Fibroblast of peridontal ligament (primary cell): ENCODE measurements around the gene ADAM12.

Experiments
- DNase-seq: peaks from one replicate; pipeline ENCODE4 v3.0.0-alpha.2; 2010; ENCODE audit errors: extremely low read depth

Gene ADAM12

DNA sequence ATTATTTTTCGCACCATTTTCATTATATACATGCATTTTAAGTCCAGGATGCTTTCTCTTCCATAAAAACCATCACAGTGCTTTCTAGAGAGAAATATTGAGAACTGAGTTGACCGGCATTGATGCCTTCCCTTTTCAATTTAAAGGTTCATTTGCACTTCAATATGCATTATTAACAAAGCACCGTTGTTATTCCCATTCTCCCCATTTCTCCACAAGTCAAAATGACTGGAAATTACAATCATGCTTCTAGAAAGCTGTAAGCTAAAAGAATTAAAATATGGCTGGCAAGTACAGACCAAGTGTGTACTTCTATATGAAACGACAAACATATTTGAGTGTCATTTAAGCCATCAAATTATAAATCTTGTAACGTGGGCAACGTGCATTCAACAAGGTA is 272.4 kb downstream of the ADAM12 start:
- no peak for DNase-seq

DNA sequence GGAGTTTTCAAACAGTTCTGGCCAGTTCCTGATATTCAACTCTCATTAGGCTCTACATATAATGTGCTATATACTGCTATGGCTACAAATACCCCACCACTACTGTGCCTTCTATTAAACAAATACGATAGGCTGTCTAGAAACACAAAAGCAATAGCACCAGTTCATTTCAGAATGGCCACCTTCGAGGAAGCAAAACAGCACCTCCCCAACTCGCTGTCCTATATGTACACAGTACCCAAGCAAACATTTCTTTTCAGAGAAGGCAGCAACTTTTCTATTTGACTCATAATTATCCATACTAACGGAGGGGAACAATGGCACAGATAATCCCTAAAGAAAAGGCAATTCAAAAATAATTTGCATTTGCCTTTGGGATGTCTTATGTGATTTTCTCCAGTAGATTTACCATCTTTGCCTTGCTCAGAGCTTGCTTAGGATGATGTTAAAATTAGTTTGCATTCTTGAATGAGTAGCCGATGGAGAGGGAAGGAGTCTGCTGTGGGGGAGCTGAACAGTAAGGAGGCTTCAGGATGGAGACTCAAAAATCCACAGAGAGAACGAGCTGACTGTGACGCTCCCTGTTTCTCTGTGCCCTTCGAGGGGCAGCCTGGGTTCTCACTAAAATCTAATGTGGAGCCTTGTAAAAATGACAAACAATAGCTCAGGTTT is 273.3 kb downstream of the ADAM12 start:
- no peak for DNase-seq

DNA sequence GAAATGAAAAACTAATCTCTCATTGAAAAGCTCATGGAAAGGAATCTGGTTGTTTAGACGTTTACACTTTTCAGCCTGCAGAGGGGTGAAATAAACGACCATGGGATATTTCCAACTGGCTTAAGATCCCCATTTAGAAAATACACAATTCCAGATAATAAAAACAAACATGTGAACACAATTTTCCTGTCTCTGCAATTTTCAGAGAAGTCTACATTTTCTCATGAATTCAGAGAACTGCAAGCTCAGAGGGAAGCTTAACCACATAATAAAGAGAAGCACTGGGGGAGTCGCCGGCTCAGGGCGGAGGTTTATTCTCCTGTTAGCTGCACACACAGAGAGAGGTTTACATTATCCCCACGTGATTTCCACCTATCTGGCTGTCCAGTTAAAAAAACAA is 276.8 kb downstream of the ADAM12 start:
- DNase-seq, result no peak

DNA sequence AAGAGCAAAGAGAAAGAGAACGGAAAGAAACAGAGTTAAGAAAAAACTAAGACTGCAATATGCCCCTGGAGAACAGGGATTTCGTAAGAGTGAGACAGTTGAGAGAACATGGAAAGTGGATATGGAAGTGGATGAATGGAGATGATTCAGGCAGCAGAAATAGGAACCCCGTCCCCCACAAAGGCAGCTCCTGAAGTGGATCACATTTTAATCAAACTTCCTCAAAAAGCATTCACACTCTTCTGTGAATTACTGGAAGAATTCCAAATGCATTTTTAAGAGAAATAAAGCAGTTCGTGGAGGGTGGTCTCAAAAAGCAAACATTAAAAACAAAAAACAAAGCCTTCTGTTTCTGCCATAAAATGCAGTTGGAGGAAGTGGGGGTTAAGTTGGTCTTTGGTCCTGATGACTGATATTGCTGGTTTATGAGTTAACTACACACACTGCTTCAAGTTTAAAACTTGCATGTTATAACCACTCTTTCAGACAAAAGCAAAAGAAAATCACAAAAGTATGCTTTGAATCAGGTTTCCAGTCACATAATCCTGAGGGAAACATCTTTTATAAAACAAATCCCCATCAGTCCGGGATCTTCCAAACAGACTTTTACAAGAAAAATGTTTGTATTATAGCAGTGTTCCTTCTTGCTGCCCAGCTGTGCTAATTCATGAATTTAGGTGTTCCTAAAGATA is 277.6 kb downstream of the ADAM12 start:
- DNase-seq, result peak; percentile 85

DNA sequence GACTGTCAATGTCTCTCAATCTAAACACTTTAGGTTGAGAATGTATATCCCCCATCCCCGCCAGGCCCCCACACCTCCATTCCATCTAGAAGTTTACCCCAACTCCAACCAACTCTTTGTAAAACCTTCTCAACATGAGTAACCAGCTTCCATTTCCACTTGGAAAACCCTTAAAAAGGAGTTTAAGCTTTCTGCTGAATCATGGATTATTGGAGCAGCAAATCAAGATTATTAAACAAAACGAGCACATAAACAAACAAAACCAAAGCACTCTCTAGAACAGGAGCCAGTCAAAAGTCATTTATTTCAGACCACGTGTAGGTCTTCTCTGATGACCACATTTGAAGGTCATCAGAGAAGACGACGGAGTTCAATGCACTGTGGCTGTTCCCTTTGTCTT is 278.4 kb downstream of the ADAM12 start:
- DNase-seq, result peak; percentile 35

DNA sequence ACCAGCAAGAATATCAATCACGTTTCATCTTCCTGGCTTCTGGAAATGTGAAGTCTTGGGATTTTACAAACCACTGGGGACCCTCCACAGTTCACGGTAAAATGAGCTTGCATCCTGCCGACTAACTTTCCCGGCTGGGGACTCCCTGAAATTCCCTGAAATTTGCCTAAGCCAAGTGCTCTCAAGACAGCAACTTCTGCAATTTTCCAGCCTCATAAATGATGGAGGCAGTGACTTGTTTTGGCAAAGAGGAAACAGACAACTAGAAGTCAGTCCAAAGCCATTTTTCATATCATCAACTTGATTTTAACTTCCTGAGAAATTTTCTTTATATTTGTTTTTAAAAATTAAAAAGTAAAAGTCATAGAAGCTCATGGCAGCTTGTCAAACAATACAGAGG is 279.6 kb downstream of the ADAM12 start:
- DNase-seq, result no peak

DNA sequence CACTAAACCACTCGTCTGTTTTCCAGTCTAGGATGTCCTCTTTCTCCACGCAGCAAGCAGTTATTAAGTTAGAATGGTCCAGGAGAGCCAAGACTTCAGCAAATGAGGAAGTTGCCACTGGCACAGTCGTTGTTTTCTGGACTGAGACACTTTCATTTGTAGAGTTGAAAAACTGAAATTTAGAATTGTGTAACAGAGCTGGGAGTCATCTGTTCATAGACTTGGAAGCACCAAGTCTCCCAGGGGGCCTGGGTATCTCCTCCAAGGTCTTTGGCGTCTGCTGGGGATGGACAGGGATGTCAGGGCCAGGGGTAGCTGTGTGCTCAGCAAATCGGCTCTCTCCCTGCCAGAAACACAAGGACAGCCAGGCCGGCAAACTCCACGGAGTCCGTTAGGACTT is 283.5 kb downstream of the ADAM12 start:
- no peak for DNase-seq

DNA sequence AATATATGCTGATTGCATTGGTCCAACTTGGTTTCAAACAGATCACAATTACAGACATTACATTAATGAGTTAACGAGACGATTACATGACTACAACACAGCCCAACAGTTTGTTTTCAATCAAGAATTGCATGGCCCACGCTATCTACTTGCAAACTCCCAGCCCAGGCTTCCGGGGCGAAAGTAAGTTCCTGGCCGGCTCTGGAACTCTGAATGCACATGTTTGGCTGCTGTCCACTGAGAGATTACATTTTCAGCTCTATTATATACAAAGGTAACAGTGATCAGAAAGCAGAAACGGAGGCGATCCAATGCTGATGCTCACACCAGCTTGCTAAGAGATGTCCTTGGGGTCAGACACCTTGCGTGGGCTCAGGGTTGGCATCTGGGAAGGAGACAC is 285.6 kb downstream of the ADAM12 start:
- DNase-seq, result no peak

DNA sequence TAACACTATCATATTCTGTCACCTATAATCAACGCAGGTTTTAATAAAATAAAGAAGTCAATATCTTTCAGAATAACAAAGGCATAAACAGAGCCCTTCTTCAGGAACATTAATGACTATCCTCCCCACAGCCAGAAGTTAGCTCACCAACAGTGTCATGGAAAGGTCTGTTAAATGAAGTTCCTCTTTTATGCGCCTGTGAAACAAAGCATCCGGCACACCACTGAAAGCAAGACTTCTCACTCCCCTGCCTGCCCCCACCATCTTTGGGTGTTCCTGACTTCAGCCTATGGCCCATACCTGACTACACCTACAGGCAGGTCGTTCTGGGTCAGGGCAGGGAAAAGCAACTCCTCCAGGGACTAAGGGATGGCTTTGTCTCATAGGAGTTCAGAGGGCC is 286.5 kb downstream of the ADAM12 start:
- no peak for DNase-seq

DNA sequence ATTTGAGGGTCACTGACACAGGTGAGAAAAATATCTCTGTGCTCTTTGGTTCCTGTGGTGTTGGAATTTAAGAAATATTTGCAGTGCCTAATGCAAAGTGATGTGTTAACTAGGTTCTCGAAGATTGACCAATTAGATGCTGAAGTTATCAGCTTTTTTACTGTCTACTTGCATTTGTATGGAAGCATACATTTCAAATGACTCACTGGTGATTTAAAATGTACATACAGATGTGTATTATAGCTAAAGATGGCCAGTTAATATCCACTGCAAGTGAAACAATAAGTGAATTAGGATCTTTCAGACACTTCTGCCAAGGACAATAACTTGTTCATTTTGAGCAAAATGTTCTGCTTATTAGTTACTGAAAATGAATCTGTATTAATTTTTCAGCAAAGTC is 287.0 kb downstream of the ADAM12 start:
- no peak for DNase-seq

DNA sequence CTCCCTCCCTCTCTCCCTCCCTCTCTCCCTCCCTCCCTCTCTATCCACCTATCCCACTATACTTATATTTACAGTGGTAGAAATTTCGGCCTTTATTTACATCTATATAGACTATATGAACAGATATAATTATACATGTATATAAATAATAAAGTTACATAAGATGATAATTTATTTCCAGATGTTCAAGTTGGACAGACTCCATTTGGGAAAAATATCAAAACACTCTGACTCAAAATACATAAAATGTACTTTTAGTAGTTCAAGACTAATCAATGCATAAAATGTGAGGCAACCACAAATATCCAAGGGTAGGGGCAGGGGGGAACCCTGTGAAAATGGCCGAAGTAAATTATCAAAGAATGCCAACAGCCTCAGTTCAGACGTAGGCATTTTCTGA is 288.9 kb downstream of the ADAM12 start:
- peak; percentile 38 for DNase-seq

DNA sequence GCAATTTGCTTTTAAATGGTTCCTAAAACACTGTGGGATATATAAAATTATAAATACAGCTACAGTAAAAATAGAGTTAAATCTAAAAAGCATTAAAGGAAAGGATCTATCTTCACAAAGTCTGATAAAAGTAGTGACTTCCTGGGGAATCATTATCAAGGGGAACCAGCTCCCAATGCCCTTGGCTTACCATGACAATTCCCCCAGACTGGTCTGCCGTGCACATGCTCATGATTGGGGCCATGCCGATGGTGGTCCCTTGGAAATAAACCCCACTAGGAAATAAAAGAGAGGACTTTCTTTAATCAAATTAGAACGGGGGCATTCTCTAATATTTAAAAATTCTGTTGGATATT is 290.1 kb downstream of the ADAM12 start:
- no peak for DNase-seq

DNA sequence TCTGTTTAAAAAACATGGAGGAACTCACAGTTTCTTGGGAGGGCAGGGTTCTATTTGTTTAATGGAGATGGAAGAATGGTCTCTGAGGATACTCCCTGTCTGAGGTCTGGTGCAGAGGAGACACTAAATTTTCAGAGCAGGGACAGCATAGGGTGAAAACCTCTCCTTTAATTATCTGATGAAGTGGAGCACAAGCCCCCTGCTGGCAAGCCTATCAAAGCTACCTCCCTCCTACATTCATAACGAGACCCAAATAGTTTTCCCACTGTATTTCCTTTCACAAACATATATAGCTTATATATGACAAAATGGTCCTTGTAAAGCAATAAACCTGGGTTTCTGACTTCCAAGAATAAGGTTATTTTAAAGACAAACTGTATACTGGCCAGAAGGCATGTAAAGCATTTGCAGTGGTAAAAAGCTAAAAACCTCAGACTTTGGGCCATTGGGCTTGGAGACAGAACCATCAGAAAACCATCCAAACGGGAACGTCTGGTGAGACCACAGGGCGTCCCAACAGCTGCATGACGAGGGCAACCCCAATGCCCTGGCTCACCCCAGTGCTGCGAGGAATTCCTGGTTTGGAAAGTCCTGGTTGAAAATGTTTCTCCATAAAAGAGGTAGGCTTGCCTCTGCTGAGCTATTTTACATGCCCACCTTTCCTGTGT is 290.6 kb downstream of the ADAM12 start:
- DNase-seq, result no peak

DNA sequence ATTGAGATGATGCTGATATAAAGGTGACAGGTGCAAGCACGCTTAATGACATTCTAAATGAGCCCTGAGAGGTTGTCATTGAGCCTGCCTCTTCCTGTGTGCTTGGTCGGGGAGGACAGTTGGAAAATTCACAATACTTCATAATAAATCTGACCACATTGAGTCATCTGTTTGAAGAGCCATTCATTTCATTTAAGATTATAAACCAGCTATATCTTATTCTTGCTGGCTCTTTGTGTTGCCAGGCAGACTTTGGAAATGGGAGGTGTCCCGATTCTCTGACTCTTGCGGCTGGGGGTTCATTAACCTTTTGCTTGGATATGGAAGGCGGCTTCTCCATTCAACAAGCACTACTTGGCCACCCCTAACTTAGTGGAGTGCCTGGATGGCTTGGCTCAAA is 293.7 kb downstream of the ADAM12 start:
- no peak for DNase-seq

DNA sequence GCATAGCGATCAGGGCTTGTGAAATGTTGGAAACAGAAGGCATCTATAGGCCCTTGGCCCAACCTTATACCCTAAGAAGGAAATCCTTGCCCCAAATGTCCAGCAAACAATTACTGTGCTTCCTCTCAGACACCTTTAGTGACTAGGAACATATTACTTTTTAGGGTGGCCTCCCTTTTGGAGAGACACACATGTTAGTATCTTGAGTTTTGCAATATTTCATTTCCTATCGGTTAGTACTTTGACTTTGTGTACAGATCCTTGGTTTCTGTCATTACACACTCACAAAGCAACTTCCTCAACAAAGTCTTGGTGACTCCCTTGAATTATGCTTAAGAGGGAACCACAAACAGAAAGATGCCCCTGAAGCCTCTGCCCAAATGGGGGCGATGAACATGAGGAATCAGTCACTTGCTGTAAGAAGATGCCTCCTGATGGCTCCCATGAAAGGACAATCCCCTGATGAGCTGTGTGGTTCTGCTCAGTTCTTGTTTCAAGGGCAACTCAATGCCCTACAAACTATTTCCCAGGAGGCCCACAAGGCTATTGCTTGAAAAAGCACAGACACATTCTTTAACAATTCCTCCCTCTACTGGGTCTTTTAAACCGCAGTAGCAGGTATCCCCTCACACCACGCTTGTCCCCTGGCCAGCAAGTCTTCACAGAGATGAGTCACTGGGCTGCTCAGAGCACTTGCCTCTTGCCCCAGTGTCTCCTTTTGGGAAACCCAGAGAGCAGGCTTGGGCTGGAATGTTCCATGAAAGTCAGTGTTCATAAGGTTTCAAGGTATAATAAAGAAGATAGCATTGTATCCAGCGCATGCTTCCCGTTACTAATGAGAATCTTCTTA is 295.7 kb downstream of the ADAM12 start:
- no peak for DNase-seq

DNA sequence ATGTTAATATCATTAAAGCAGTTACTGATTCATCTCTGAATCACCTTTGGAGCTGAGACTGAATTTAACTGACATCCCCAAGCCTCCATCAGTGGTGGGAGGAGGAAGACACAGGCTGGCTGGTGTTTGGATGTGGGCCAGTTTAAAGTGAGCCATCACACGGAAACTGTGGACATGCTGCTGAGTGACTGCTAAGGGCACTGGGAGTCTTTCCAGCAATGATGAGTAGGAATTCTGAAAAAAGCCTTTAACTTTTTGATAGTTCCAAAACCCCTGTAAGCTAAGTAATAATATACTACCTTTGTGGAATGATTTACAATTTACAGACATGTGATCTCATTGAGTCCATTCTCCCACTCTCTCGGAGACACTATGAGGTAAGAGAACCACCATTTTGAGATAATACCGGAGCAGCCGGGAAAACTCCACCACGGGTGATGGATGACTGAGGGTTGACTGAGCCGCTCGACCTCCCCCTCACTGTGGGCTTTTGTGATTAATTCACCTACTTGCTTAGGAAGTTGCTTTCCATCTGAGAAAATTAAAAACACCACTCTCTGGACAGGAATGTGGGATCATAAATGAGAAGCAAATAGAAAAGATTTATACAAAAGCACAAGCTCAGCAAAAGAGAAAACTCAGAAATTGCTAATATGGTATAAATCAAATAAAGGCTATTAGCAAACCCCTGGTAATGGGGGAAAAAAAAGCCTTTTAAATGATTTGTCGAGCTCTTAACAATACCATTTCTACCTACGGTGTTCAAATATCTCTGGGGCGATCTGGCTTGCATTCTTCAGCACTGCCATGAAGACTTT is 297.2 kb downstream of the ADAM12 start:
- peak; percentile 87 for DNase-seq

DNA sequence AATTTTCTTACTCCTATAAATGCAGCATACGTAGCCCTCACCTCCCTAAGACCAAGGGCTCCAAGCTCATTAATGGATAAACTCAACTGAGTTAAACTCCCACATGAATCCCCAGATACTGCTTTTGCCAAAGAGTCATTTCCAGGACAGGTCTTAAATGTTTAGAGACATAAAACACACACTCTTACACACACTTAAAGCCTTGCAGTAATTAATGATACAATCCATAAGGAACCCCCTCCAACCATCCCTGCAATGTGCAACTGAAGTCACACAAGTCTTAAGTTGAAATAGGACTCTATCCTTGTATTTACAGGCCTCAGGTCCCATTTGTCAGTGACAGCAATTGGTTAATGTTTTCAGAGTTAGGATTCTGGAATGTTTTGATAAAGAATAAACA is 297.8 kb downstream of the ADAM12 start:
- no peak for DNase-seq

DNA sequence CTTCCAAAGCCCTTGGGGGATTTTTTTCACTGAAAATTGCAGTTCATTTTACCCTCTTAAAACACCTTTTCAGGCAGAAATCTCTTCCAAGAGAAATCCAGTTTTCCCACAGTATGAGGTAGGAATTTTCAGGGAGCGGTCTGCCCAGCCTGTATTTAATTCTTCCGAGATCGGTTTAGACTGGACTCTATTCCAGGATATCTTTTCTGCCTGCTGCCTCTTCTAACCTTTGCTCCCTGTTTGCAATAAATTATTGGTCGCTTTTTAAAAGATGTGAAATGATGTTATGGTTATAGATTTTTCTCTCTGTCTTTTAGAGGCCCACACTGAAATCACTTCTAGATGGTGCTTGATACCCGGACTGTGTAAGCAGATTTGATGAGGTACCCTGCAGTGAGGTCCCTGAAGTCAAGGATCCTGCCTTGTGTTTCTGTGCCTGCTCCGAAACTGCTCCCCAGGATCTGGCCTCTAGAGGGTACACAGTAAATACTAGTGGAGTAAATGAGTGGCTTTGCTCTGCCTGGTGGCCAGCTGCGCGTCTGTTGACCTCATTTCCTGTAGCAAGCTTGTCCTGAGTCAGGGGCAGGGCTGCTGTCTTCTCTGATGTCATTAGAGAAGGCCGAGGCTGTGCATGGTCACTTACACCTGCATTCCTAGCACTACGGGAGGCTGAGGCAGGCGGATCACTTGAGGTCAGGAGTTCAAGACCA is 300.3 kb downstream of the ADAM12 start:
- DNase-seq, result no peak

DNA sequence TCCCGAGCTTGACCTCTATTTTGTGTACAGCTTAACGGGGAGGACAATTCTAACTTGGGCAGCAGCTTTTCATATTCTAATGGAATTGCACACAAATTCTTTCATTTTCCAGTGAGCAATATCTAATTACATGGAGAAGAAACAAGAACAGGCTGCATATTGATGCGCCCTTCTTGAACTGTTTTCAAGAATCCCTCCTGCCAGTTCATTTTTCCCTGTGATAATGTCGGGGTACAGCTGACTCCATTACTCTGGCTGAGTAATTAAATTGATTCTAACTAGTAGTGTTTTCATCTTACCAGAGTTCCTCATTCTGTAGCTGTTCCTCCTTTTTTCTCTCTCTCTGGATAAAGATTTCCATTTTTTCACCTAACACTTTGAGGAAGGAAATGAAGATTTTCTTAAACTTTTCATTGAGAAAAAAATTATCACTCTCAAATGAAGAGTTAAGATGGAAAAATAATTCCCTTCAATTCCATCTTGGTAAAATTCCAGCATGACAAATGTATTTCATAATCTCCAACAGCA is 301.1 kb downstream of the ADAM12 start:
- DNase-seq, result no peak

DNA sequence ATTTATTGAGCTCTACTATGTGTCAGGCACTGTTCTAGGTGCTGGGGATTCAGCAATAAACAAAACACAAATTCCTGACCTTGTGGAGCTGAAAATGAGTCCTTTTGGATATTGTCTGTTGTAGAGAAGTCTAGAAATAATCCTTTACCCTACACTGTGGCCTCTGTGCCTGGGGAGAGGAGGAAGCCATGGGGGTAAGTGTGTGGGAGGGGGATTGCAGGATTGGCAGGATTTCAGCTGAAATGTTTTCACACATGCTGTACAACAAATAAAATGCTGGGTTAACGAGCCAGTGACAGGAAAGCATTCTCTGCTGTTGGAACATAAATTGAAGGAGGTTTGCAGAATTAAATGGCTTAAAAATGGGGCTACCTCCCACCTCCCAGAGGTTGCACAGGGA is 302.5 kb downstream of the ADAM12 start:
- no peak for DNase-seq

DNA sequence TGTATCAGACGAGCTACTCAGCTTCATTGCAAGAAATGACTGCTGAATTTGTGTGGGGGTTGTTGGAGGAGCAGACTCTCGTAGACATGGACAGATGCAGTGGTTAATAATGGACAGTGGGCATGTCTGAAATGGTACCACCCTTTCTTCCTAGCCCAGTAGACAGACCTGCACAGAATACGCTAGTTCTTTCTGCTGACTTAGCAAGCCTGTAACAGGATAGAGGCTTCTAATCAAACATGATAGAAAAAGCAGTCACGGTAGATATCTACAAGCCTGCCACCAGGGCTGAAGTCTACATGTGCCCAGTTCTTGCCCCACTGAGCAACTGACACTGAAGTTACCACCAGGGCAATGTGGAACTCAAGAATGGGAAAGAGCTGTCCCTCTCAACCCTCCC is 303.9 kb downstream of the ADAM12 start:
- DNase-seq, result no peak
